Neural cell (in vitro differentiated cells): ENCODE data around the gene OR5F1. TPM values are rescaled to one million over a fixed set of nuclear protein-coding genes. Genes with fewer than 3 reads are reported as not detected.

Experiments
- H2AFZ ChIP-seq: fragments of 200-600, 300-800 bp; sonication (generic), shearing (Covaris generic); 2 replicates; pipeline ENCODE4 v1.6.0; 2014; ENCODE audit warnings: low read depth, mild to moderate bottlenecking, antibody characterized with exemption, low read length, moderate library complexity
- H3F3A ChIP-seq: fragments of 200-600 bp; shearing (Covaris generic); 2 replicates; pipeline ENCODE4 v1.6.1; 2016; ENCODE audit warnings: mild to moderate bottlenecking, moderate library complexity, mixed read lengths, antibody characterized with exemption, low read length; ENCODE audit not compliant: insufficient read depth, poor library complexity, severe bottlenecking
- H3K27ac ChIP-seq: fragments of 200-600, 300-800 bp; sonication (generic), shearing (Covaris generic); 2 replicates; pipeline ENCODE4 v1.5.1; 2014; ENCODE audit warnings: mild to moderate bottlenecking, low read length, moderate library complexity
- H3K27me3 ChIP-seq: fragments of 300-800, 200-600 bp; sonication (generic), shearing (Covaris generic); 2 replicates; pipeline ENCODE4 v1.6.0; 2014; ENCODE audit warnings: mild to moderate bottlenecking, low read depth, low read length, moderate library complexity; ENCODE audit not compliant: insufficient read depth
- H3K36me3 ChIP-seq: fragments of 300-800, 200-600 bp; sonication (generic), shearing (Covaris generic); 2 replicates; pipeline ENCODE4 v1.5.1; 2014; ENCODE audit warnings: mild to moderate bottlenecking, antibody characterized with exemption, low read length, moderate library complexity; ENCODE audit not compliant: insufficient read depth
- H3K4me2 ChIP-seq: fragments of 300-800, 200-600 bp; sonication (generic), shearing (Covaris generic); 2 replicates; pipeline ENCODE4 v1.6.0; 2014; ENCODE audit warnings: mild to moderate bottlenecking, low read length
- H3K4me3 ChIP-seq: fragments of 300-800, 200-600 bp; sonication (generic), shearing (Covaris generic); 2 replicates; pipeline ENCODE4 v1.5.1; 2014; ENCODE audit warnings: mild to moderate bottlenecking, low read length, moderate library complexity
- H3K79me2 ChIP-seq: fragments of 200-600 bp; shearing (Covaris generic); replicated peaks from 2 replicates; pipeline ENCODE4 v1.6.0; 2014; ENCODE audit warnings: mild to moderate bottlenecking, low read length, moderate library complexity; ENCODE audit not compliant: insufficient read depth
- H3K9ac ChIP-seq: fragments of 300-800, 200-600 bp; sonication (generic), shearing (Covaris generic); 2 replicates; pipeline ENCODE4 v1.6.1; 2016; ENCODE audit warnings: mild to moderate bottlenecking, low read length, mixed read lengths
- H3K9me2 ChIP-seq: fragments of 200-600 bp; shearing (Covaris generic); 2 replicates; pipeline ENCODE4 v1.6.1; 2016; ENCODE audit warnings: mild to moderate bottlenecking, low read length, mixed read lengths; ENCODE audit not compliant: insufficient read depth
- H3K9me3 ChIP-seq: fragments of 200-600, 300-800 bp; sonication (generic), shearing (Covaris generic); 2 replicates; pipeline ENCODE4 v1.6.1; 2016; ENCODE audit warnings: mild to moderate bottlenecking, mixed run types, low read length, moderate library complexity, mixed read lengths
- H4K20me1 ChIP-seq: fragments of 200-600 bp; shearing (Covaris generic); 2 replicates; pipeline ENCODE4 v1.6.1; 2016; ENCODE audit warnings: mild to moderate bottlenecking, mixed run types; ENCODE audit not compliant: insufficient read depth
- EP300 ChIP-seq: fragments of 450-650 bp; conservative IDR thresholded peaks from 2 replicates; pipeline ENCODE4 v1.6.1; 2014; ENCODE audit warnings: antibody characterized with exemption, mild to moderate bottlenecking, moderate library complexity; ENCODE audit not compliant: poor library complexity, severe bottlenecking
- EZH2 ChIP-seq: fragments of 200-600, 300-800 bp; shearing (Covaris generic), sonication (generic); IDR thresholded peaks from 2 replicates; pipeline ENCODE4 v1.6.1; 2014; ENCODE audit warnings: antibody characterized with exemption, low read length, borderline replicate concordance, mild to moderate bottlenecking; ENCODE audit not compliant: insufficient read depth, poor library complexity, severe bottlenecking
- MXI1 ChIP-seq: fragments of 450-650 bp; conservative IDR thresholded peaks from 2 replicates; pipeline ENCODE4 v1.6.1; 2014; ENCODE audit warnings: antibody characterized with exemption, mild to moderate bottlenecking; ENCODE audit not compliant: poor library complexity, severe bottlenecking
- POLR2AphosphoS5 ChIP-seq: IDR thresholded peaks from 2 replicates; pipeline ENCODE4 v1.6.1; 2012
- RAD21 ChIP-seq: fragments of 450-650 bp; conservative IDR thresholded peaks from 2 replicates; pipeline ENCODE4 v1.6.1; 2014; ENCODE audit warnings: antibody characterized with exemption, mild to moderate bottlenecking, moderate library complexity
- SMC3 ChIP-seq: fragments of 450-650 bp; conservative IDR thresholded peaks from 2 replicates; pipeline ENCODE4 v1.6.1; 2014; ENCODE audit warnings: antibody characterized with exemption, mild to moderate bottlenecking, moderate library complexity; ENCODE audit not compliant: poor library complexity
- TAF1 ChIP-seq: IDR thresholded peaks from 2 replicates; pipeline ENCODE4 v1.6.1; 2012; ENCODE audit warnings: low read depth
- polyA plus RNA-seq: library from polyadenylated mRNA; depleted of rRNA; stranded (reverse); fragments of >200 nt; gene quantifications from 2 replicates; pipeline ENCODE4 v1.2.3, GENCODE V29; 2014
- TF ChIP-seq, protein P1 (sequence below): fragments of 450-650 bp; IDR thresholded peaks from 2 replicates; pipeline ENCODE4 v1.5.1; 2014; ENCODE audit warnings: antibody characterized with exemption, mild to moderate bottlenecking, moderate library complexity; ENCODE audit not compliant: poor library complexity, severe bottlenecking
- TF ChIP-seq, protein P2 (sequence below): IDR thresholded peaks from 2 replicates; pipeline ENCODE4 v1.6.1; 2012; ENCODE audit warnings: borderline replicate concordance

Gene OR5F1
- polyA plus RNA-seq, 1 donor from 2014 or later: not detected

DNA sequence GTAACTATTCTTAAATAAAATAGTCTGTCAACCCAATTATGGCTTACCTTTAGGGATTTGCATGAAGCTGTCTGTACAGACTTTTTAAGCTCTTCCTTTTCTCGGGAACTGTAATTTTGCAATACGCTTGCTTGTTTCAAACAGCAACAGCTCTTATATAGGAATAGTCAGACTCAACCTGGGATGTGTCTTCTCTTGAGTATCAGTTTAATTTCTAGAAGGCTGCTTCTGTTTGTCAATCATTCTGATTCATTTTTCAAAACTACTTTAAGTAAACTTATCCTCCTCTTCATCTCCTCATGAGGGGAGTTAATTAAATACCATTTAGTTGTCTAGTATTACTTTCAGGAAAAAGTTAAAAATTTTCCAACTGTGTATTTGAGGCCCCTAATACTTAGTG is 24.6 kb downstream of the OR5F1 start, which contains the start of gene OR10AG1:
Gene OR10AG1, minus strand, starts transcription at position 101 of the 400 bp plus-strand sequence. Its CDS starts 38 bp downstream, at position 63.
- TF ChIP-seq, protein P1, sequence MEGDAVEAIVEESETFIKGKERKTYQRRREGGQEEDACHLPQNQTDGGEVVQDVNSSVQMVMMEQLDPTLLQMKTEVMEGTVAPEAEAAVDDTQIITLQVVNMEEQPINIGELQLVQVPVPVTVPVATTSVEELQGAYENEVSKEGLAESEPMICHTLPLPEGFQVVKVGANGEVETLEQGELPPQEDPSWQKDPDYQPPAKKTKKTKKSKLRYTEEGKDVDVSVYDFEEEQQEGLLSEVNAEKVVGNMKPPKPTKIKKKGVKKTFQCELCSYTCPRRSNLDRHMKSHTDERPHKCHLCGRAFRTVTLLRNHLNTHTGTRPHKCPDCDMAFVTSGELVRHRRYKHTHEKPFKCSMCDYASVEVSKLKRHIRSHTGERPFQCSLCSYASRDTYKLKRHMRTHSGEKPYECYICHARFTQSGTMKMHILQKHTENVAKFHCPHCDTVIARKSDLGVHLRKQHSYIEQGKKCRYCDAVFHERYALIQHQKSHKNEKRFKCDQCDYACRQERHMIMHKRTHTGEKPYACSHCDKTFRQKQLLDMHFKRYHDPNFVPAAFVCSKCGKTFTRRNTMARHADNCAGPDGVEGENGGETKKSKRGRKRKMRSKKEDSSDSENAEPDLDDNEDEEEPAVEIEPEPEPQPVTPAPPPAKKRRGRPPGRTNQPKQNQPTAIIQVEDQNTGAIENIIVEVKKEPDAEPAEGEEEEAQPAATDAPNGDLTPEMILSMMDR: no peak
- H3K4me3 ChIP-seq: no peak within 1 kb of the TSS
- H3K4me2 ChIP-seq: no peak within 1 kb of the TSS
- H2AFZ ChIP-seq: no peak within 1 kb of the TSS
- no peaks in the 10 kb centered on the region for H3K27me3 ChIP-seq
- no peaks in the 10 kb centered on the region for H3K79me2 ChIP-seq
- no peaks in the 10 kb centered on the region for H3F3A ChIP-seq
- no peaks in the 10 kb centered on the region for H3K9me3 ChIP-seq
- no peak within 1 kb of the TSS for H3K27ac ChIP-seq
- no peaks in the 10 kb centered on the region for H3K36me3 ChIP-seq
- no peaks in the 10 kb centered on the region for H4K20me1 ChIP-seq
- H3K9me2 ChIP-seq: no peaks in the 10 kb centered on the region
- no peak within 1 kb of the TSS for H3K9ac ChIP-seq

DNA sequence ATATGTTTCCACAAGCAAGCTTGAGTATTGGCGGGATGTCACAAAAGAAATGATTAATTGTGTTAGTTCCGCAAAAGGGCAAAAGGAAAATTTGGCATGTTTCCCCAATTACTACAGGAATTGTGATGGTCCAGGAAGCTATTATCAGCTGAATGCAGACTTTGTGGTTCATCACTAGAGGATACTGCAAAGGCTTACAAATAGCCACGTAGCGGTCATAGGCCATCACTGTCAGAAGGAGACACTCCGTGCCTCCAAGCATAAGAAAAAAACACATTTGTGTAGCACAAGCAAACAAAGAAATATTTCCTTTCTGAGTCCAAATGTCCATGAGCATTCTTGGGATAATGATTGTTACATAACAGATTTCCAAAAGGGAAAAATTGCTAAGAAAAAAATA is 26.5 kb downstream of the OR5F1 start:
- H3K9me3 ChIP-seq: no peaks in the 10 kb centered on the region
- H3F3A ChIP-seq: no peaks in the 10 kb centered on the region
- H3K9ac ChIP-seq: no peak overlapping the region
- no peak overlapping the region for H2AFZ ChIP-seq
- H3K36me3 ChIP-seq: no peaks in the 10 kb centered on the region
- TF ChIP-seq SMC3: no peak
- TF ChIP-seq, protein P2, sequence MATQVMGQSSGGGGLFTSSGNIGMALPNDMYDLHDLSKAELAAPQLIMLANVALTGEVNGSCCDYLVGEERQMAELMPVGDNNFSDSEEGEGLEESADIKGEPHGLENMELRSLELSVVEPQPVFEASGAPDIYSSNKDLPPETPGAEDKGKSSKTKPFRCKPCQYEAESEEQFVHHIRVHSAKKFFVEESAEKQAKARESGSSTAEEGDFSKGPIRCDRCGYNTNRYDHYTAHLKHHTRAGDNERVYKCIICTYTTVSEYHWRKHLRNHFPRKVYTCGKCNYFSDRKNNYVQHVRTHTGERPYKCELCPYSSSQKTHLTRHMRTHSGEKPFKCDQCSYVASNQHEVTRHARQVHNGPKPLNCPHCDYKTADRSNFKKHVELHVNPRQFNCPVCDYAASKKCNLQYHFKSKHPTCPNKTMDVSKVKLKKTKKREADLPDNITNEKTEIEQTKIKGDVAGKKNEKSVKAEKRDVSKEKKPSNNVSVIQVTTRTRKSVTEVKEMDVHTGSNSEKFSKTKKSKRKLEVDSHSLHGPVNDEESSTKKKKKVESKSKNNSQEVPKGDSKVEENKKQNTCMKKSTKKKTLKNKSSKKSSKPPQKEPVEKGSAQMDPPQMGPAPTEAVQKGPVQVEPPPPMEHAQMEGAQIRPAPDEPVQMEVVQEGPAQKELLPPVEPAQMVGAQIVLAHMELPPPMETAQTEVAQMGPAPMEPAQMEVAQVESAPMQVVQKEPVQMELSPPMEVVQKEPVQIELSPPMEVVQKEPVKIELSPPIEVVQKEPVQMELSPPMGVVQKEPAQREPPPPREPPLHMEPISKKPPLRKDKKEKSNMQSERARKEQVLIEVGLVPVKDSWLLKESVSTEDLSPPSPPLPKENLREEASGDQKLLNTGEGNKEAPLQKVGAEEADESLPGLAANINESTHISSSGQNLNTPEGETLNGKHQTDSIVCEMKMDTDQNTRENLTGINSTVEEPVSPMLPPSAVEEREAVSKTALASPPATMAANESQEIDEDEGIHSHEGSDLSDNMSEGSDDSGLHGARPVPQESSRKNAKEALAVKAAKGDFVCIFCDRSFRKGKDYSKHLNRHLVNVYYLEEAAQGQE: no peak
- TF ChIP-seq RAD21: no peak
- TF ChIP-seq, protein P1: no peak
- TF ChIP-seq MXI1: no peak
- TF ChIP-seq TAF1: no peak
- TF ChIP-seq EP300: no peak
- TF ChIP-seq POLR2AphosphoS5: no peak
- TF ChIP-seq EZH2: no peak
- H4K20me1 ChIP-seq: no peaks in the 10 kb centered on the region
- no peaks in the 10 kb centered on the region for H3K27me3 ChIP-seq
- H3K79me2 ChIP-seq: no peaks in the 10 kb centered on the region
- H3K27ac ChIP-seq: no peak overlapping the region
- no peaks in the 10 kb centered on the region for H3K9me2 ChIP-seq
- H3K4me3 ChIP-seq: no peak overlapping the region
- no peak overlapping the region for H3K4me2 ChIP-seq
